ENCODE results near the gene NXPE2.

NXPE2 gene

GRCh38 chr11:114746013-114746412 lies 67.7 kb downstream of the NXPE2 start:
- DNase-seq, result no peak
